Measurements from ENCODE around the gene ABCG1.

ABCG1 gene

DNA sequence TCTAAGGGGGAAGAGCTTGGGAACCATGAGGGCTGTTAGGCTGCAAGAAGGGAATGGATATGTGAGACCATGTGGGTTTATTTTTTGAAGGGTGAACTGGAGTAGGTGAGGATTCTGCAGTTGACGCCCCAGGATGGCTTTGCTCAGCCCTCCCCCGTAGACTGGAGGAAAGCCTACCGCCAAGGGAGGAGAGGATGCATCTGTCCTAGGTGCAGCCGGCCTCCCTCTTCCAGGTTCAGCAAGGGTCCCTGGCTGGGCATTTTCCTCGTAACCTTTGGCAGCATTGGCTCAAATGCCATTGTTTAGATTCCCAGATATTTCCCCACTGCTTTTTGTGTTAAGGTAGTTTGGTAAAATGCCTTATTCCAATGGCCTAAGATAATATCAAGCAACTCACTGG is 79.7 kb downstream of the ABCG1 start:
- DNase-seq, result peak in 3 of 10 donors; percentile 1 to 55 (median 30)
- intact Hi-C loops (cut with DNase I), result no loop called here

DNA sequence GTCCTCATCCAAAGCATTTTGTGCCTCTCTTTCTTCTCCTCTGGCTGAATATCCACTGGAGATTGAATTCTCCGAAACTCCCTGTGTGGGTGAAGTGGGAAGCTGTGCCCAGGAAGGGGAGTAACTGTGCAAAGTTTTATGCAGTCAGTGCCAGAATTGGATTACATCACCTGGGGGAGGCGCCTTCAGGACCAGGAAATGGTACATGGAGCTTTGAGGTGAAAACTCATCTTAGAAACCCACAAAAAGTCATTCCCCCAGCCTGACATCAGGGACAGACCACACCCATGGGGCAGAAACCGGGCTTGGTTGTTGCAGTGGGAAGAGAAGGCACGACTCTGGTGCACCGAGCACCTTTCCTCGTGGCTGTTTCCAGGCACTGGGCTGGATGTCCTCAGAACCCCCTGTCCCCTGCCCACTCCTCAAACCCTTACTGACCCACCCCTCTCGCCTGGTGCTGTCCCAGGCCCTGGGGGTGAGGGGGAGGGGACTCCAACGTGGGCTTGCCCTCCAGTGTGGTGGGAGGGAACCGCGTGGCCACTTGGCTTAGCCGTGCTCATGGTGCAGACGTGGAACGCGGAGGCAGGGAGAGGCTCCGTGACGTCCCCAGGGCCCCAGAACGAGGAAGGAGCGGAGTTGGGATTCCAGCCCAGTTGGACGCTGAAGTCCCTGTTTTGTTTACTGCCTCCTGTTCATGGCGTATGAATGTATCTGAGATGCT is 80.5 kb downstream of the ABCG1 start:
- intact Hi-C loops (cut with DNase I), result no loop called here
- peak in 5 of 10 donors; percentile 17 to 81 (median 74) for DNase-seq

DNA sequence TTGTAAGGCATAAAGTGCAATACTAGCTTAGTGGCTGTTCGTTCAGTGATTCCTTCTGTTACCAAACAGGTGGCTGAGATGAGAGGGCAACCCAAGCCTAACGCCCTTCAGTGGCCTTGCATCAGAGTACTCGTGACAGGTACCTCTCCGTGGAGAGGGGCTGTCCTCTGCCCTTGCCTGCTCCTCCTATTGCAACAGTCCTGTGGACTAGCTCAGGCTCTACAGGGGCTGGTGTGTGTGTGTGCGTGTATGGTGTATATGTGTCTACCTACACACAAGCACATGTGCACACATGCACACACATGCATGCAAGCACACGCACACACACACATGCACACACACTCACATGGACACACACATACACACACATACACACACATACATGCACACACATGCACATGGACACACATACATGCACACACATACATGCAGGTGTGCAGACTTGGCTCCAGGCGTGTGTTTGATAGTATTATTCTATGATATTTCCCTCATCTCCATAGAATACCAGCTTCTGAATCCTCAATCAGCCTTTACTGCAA is 81.2 kb downstream of the ABCG1 start:
- intact Hi-C loops (cut with DNase I), result no loop called here
- peak in 2 of 10 donors; percentile 8 to 45 for DNase-seq

DNA sequence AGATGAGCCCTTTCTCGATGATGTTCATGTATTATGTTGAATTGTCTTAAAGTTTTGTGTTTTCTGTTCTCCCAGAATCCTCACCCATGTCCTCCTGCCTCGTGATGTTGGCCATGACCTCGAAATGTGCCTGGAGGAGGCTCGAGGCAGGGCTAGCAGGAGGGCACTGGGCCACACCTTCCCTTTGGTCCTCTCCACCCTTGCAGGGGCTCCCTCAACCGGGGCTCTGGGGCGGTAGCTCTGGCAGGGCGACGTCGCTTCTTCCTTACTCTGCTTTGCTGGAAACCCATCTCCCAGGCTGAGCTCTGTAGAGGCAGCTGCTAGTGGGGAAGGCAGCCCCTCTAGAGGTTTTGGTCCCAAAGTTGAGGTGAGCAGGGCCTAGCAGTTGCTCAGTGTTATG is 82.0 kb downstream of the ABCG1 start:
- DNase-seq, result peak in 3 of 10 donors; percentile 2 to 73 (median 72)
- intact Hi-C loops (cut with DNase I), result no loop called here

DNA sequence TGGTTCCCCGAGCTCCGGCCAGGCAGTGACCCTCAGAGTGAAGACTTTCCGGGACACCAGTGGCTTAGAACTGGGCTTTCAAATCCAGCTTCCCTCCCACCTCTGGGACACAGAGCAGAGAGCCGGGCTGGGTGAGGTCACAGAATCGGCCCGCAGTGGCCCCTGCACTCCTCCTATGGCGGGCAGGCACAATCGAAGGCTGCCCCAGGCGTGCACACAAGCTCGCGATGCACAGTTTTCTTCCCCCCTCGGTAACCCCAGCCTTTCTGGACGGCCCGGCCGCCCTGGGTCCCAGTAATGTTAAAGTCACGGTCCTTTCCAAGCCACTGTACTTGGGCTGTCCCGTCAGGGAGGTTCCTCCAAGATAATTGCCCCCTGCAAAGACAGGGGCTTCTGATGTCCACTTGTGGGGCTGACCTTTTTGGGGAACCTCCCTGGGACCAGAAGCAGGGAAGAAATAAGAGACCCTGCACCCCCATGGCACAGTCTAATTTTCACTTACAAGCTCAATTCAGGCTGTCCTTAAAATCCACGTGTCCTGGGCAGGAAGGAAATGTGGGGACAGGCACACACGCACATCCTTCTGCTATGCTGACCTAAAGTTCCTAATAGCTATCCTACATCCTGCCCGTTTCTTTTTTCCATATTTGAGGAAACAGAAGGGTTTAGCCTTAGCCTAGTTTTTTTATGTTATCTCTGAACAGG is 82.6 kb downstream of the ABCG1 start:
- peak in 3 of 10 donors; percentile 57 to 65 (median 65) for DNase-seq
- intact Hi-C loops (cut with DNase I), result no loop called here

DNA sequence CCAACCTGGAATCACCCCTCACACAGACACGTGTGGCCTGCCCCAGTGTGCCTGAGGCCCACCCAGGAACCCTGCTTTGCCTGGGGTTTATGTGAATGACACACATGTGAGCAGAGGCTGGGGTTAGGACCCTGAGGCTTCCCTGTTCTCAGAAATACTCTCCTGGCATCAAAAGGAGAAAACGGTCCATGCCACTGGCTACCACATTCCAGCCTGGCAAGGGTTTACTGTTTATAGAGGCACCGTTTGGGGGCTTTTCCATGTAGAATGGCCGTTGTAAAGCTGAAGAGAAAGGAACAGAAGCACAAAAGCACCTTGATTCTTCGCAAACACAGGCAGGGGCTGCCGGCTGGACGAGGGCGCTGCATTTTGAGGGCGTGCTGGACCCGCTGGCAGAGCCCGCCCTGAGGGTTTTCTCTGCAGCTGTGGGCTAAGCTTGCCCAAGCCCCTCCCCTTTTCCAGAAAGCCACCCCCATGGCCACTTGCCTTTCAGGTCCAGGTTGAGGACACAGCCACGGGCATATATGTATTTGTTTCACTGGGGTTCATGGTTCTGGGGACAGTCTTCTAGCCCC is 83.2 kb downstream of the ABCG1 start:
- intact Hi-C loops (cut with DNase I), result no loop called here
- peak in 3 of 10 donors; percentile 42 to 75 (median 69) for DNase-seq

DNA sequence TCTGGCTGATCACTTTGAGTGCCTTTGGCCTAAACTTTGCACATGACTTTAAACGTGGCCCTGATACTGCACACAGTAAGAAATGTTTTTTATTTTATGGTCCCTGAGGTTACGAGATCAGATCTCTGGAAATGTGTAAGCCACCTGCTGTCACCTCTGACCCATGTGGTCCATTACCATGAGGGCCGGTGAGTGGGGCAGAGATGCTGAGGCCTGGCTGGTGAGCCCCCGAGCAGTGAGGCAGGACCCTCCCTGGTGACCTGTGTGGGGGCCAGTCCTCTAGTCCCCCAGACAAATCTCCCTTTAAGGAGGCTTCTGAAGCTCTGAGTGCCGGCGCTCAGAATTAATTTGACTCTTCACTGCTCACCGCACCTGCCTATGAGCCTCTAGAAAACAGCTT is 83.9 kb downstream of the ABCG1 start:
- peak in 2 of 10 donors; percentile 30 to 78 for DNase-seq
- intact Hi-C loops (cut with DNase I), result no loop called here

DNA sequence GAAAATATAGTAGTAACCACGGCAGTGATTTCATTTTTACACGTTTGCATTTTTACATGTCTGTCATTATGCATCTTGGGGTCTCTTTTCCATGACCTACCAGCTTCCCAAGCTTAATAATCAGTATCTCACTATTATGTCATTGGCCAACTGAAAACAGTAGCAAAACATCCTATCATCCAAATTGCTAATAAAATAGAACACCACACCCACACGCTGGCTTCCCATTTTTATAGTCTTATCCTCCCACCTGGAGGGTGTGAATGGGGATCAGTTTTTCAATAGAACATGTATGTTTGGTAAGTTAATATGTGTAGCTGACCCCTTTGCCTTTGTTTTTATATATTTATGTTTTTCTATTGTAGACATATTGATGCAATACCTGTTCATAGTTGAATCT is 84.5 kb downstream of the ABCG1 start:
- intact Hi-C loops (cut with DNase I), result no loop called here
- no peak for DNase-seq

DNA sequence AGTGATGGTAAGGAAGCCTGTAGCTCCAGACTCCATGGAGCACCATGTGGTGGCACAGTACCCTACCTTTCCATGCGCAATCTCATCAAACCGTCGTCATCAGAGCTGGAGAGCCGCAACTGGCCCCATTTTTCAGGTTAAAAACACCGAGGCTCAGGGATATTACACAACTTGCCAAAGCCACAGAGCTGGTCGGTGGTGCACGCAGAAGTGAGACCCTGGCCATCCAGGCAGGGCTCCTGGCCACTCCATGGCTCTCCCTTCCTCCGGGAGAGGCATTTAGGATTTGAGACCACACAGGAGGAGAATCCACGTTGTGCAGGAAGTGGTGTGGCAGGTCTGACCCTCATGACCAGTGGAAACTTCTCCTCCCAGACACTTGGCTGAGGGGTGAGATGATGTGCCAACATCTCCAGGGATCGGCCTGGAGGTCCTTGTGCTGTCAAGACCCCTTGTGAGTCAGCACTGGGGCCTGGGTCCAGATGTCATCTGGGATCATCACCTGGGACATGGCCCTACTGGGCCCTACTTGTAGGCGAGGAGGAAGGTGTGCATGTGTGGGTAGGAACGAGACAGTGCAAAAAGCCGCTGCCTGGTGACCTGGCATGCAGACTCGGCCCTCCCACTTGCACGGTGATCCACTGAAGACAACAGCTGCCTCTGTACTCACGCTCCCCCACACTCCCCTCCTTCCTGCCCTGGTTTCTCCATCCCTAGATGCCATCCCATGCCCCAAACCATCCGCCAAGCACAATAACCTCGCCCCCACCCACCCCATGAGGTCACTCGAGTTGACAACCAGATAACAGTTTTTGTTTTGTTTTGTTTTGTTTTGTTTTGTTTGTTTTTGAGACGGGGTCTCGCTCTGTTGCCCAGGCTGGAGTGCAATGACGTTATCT is 85.9 kb downstream of the ABCG1 start:
- intact Hi-C loops (cut with DNase I), result no loop called here

DNA sequence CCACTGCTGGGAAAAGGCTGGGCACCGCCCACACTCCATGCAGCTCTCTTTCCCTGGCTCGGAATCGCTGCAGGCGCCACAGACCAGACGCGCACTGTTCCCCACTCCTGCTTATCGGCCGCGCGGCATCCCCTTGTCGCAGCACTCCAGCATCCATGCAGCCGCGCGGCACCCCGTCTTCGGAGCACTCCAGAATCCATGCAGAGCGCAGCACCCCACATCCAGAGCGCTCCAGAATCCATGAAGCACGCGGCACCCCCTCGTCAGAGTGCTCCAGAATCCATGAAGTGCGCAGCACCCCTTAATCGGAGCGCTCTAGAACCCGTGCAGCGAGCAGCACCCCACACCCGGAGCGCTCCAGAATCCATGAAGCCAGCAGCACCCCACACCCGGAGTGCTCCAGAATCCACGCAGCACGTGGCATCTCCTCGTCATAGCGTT is 86.8 kb downstream of the ABCG1 start:
- intact Hi-C loops (cut with DNase I), result no loop called here
- DNase-seq, result peak in 3 of 10 donors; percentile 58 to 65 (median 61)

More for the DNA sequence above, 85.9 kb downstream of the ABCG1 start:
- peak in 3 of 10 donors; percentile 54 to 73 (median 69) for DNase-seq

DNA sequence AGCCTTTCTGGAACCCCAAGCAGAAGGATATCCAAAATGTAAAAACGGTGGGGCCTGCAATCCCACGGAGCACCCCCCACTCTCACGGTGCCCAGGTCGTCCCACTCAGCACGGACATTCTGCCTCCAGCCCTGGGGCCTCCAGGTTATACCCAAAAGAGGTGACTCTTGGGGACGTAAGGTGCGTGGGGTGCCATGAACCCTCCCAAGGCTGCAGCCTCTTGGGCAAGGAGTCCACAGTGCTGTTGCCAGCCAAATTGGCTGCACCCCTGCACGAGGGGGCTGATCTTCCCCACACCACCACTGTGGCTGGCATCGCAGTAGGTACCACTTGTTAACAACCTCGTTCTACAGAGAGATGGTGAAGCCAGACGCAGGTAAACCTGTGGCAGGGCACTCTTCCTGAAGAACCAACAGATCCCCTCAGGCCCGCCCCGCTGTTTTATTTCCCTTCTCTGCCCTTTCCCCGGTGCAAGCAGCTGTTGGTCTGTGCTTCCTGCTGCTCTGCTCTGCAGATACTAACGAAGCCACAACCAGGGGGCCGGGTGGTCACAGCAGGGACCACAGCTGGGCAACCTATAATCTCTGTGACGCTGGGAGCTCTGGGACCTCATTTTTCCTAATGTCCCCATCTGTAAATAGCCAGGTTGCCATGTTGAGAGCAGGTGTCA is 87.6 kb downstream of the ABCG1 start:
- intact Hi-C loops (cut with DNase I), result no loop called here
- peak in 2 of 10 donors; percentile 48 to 70 for DNase-seq

DNA sequence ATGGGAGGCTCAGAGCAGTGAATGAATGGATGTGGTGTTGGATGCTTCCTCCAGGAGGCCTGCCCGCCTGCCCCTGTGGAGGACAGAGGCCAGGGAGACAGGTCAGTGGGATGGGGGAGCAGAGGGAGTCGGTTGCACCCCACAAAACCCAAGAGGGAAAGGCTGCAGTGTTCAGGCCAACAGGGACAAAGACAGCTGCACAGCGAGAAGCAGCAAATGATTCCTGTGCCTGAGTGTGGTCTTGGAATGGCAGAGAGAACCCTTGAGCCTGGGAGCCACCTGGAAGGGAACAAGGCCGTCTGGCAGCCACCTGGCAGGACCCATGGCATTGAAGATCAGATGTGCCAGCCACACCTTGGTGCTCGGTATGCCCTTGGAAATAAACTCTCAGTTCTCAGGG is 88.2 kb downstream of the ABCG1 start:
- DNase-seq, result peak in 1 of 10 donors; percentile 53
- intact Hi-C loops (cut with DNase I), result no loop called here

DNA sequence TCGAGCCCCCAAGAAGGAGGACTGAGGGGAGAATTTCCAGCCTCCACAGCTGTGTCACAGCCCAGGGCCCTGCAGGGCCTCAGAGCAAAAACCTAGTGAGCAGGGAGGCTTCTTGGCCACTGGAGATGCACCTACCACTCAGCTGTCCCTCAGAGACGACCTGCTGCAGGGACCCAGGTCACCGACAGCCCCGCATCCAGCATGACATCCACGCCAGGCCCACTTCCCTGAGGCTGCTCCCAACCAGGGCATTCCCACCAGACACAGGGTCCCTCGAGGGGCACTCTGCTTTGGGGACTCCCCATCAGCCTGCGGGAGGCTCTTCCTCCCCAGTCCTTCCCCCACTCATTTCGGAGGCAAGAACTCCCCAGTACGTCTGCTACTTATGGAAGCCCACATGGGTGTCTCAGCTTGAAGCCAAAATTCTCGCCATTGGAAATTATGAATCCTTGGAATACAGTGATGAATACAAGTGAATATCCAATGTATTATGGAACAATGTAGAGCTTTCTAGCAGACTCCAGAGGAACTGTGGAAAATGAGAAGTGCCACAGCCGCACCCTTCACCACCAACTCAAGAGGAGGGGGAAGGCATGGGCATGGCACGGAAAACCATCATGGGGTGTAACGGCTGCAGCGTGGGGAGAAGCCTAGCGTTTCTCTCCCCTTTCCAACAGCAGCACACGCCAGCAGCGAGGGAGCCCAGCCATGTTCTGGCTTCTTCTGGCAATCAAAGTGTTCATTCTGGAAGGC is 89.4 kb downstream of the ABCG1 start:
- peak in 3 of 10 donors; percentile 41 to 76 (median 73) for DNase-seq
- intact Hi-C loops (cut with DNase I), result no loop called here

DNA sequence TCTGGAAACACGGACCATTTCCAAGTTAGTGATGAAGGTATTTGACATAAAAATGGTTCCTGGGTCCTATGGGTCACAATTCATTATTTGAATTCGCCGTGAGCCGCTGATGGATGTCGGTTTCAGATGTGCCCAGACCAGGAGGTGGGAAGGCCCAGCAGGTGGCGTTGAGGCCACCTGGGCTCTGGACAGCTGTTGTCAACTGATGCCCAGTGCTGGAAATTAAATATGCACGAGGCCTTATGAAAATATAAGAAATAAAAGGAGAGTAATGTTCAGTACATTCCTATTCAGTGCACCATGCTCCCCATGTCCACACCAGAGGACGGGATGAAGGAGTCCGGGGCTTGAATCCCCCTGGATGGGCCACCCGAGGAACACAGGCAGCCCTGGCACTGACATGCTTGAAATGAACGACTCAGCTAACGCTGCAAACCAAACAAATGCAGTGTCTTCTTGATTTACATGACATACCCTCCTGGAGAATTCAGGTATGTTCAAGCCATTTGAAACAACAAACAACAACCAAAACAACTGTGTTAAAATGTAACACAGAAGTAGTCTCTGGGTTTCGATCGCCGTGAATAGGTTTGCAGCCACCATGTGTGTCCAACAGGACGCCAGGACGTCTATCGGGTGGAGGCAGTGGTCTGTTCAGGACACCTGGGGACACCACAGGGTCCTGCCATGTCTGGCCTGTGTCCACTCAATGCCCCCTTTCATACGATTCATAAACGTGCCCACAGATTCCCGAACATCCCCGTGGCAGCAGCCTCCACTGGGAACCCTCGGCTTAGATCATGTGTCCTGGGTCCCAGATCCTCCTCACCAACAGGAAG is 90.2 kb downstream of the ABCG1 start:
- peak in 2 of 10 donors; percentile 70 to 73 for DNase-seq
- intact Hi-C loops (cut with DNase I), result no loop called here

DNA sequence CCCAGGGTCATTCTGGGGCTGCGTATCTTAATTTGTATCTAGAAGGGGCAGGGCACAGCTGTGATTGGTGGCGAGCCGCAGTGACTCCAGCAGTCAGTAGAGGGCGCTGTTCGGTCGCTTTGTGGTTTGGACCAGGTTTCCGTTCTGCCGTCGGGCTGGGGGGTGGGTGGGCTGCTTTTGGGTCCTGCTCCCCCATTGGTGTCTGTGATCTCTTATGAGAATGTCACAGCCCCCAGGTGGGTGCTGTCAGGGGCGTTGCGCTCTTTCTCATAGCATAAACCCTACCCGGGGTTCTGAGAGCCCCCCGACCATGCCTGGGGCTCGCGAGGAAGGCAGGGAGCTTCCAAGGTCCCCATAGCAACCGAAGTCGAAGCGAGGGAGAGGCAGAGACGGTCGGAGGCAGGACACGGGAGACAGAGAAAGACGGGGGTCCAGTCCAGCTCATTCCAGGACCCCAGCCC is 90.8 kb downstream of the ABCG1 start:
- DNase-seq, result peak in 9 of 10 donors; percentile 30 to 94 (median 73)
- intact Hi-C loops (cut with DNase I), result no loop called here

DNA sequence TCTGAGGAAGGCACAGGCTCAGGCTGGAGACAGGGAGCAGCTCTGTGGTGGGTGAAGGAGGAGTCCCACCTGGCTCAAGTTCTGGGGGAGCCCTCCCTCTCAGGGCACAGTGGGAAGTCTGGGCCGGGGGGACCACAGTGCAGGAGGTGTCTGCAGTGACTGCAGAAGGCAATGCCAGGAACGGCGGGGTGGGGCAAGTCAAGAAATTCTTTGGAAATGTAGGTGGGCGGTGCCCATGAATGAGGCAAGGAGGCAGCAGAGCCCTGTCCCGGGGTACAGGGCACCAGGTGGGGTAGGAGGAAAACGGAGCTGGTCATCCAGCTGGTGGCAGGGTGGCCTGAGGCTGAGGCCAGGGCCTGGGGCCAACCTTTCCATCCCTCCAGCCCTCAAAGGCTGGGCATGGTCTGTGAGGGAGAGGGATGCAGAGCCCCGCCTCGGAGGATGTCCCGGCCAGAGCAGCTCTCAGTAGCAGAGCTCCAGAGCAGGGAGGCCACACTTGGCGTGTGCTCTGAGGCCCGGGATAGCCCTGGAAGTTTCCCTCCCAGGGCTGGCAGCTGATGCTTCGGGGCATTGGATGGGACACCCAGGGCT is 91.6 kb downstream of the ABCG1 start:
- DNase-seq, result peak in 2 of 10 donors; percentile 41 to 74
- intact Hi-C loops (cut with DNase I), result no loop called here

DNA sequence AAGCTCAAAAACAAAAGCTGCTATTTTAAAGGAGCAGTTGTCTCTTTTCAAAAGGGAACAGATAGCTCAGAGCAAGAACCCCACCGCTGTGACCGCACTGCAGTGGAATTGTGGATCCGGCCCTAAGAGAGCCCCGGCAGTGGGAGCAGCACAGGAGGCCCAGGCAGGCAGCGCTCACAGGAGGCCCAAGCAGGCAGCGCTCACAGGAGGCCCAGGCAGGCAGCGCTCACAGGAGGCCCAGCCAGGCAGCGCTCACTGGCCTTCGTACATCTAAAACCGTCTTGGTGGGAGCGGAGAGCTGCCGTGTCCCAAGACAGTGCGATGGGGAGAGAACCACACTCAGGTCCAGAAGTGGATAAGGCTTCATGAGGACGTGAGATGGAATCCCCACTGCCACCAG is 92.2 kb downstream of the ABCG1 start:
- intact Hi-C loops (cut with DNase I), result no loop called here
- peak in 2 of 10 donors; percentile 50 to 64 for DNase-seq

Data from posterior cingulate gyrus (tissue), 11 donors.